HepG2 (cell line): ENCODE data around the gene CLEC16A. TPM values are rescaled to one million over a fixed set of nuclear protein-coding genes. Genes with fewer than 3 reads are reported as not detected.

ENCODE experiments used
- ATAD3A ChIP-seq: sonication (generic); formaldehyde crosslinking; IDR thresholded peaks from 2 replicates; pipeline ENCODE4 v1.4.0; 2020; ENCODE audit warnings: missing genetic modification reagents
- CCDC6 ChIP-seq: sonication (generic); formaldehyde crosslinking; IDR thresholded peaks from 2 replicates; pipeline ENCODE4 v1.8.1; 2022; ENCODE audit warnings: mild to moderate bottlenecking, missing genetic modification reagents, moderate library complexity
- EED ChIP-seq: sonication (generic); formaldehyde crosslinking; IDR thresholded peaks from 2 replicates; pipeline ENCODE4 v1.5.0; 2020; ENCODE audit warnings: mild to moderate bottlenecking, missing genetic modification reagents
- HINFP ChIP-seq: sonication (generic); formaldehyde crosslinking; IDR thresholded peaks from 2 replicates; pipeline ENCODE4 v1.4.0; 2020; ENCODE audit warnings: low read depth, mild to moderate bottlenecking, missing genetic modification reagents
- HOXA3 ChIP-seq: sonication (generic); formaldehyde crosslinking; IDR thresholded peaks from 2 replicates; pipeline ENCODE4 v1.5.0; 2020; ENCODE audit warnings: missing genetic modification reagents
- KDM5A ChIP-seq: fragments of 200-600 bp; sonication (generic); IDR thresholded peaks from 2 replicates; pipeline ENCODE4 v1.7.0; 2018; ENCODE audit warnings: antibody characterized with exemption, mild to moderate bottlenecking, low read length, borderline replicate concordance
- MIER3 ChIP-seq: IDR thresholded peaks from 2 replicates; pipeline ENCODE4 v1.6.1; 2016; ENCODE audit warnings: missing compliant biosample characterization, borderline replicate concordance
- REPIN1 ChIP-seq: sonication (generic); formaldehyde crosslinking; IDR thresholded peaks from 2 replicates; pipeline ENCODE4 v1.8.0; 2022; ENCODE audit warnings: missing genetic modification reagents, low read depth, mild to moderate bottlenecking, borderline replicate concordance
- SRF ChIP-seq: IDR thresholded peaks from 2 replicates; pipeline ENCODE4 v1.6.1; 2011; ENCODE audit warnings: mild to moderate bottlenecking, low read depth, low read length, moderate library complexity
- TFDP1 ChIP-seq: IDR thresholded peaks from 2 replicates; pipeline ENCODE4 v1.6.1; 2016; ENCODE audit warnings: missing compliant biosample characterization, missing genetic modification reagents, borderline replicate concordance
- TFDP2 ChIP-seq: sonication (generic); formaldehyde crosslinking; IDR thresholded peaks from 2 replicates; pipeline ENCODE4 v1.4.0; 2020; ENCODE audit warnings: missing genetic modification reagents
- ZNF20 ChIP-seq: sonication (generic); formaldehyde crosslinking; IDR thresholded peaks from 2 replicates; pipeline ENCODE4 v1.4.0; 2020; ENCODE audit warnings: mild to moderate bottlenecking, moderate library complexity, missing genetic modification reagents
- ZNF280B ChIP-seq: sonication (generic); formaldehyde crosslinking; IDR thresholded peaks from 2 replicates; pipeline ENCODE4 v1.5.0; 2020; ENCODE audit warnings: missing genetic modification reagents, mild to moderate bottlenecking, borderline replicate concordance
- ZNF768 ChIP-seq: sonication (generic); formaldehyde crosslinking; IDR thresholded peaks from 2 replicates; pipeline ENCODE4 v1.4.0; 2020; ENCODE audit warnings: missing genetic modification reagents
- ZNF770 ChIP-seq: sonication (generic); formaldehyde crosslinking; IDR thresholded peaks from 2 replicates; pipeline ENCODE4 v1.5.0; 2020; ENCODE audit warnings: mild to moderate bottlenecking, missing genetic modification reagents
- polyA plus RNA-seq, 8 experiments: library from polyadenylated mRNA; depleted of rRNA in 3 of 8; stranded (reverse) in 7 of 8; unstranded in 1 of 8; fragments of >200 nt; fragmentation: Illumina TruSeq in 4 of 8; extraction: Trizol in 4 of 8; gene quantifications; 2 replicates each; pipeline versions ENCODE4 v1.2.1 to v1.2.3, GENCODE V29; 2011 to 2016; ENCODE audit warnings: low read depth in 4 of 8, missing spikeins in 1 of 8, mixed read lengths in 1 of 8; ENCODE audit not compliant: insufficient read depth in 1 of 8
- total RNA-seq, 5 experiments: library from RNA; depleted of rRNA; stranded (reverse); fragments of >200 nt; fragmentation: Illumina TruSeq; extraction: Trizol; gene quantifications; 2 replicates each; pipeline ENCODE4 v1.2.3, GENCODE V29; 2016; ENCODE audit warnings: low read depth in 1 of 5
- TF ChIP-seq, protein P1 (sequence below): sonication (generic); formaldehyde crosslinking; IDR thresholded peaks from 2 replicates; pipeline ENCODE4 v1.8.0; 2022; ENCODE audit warnings: low read depth, missing genetic modification reagents
- TF ChIP-seq, protein P2 (sequence below): sonication (generic); formaldehyde crosslinking; IDR thresholded peaks from 2 replicates; pipeline ENCODE4 v1.5.1; 2020; ENCODE audit warnings: mild to moderate bottlenecking, moderate library complexity, missing genetic modification reagents

CLEC16A gene
- total and polyA plus RNA-seq, 2 of the 13 experiments (the other 11 are each of a cell fraction or from before 2014, with no cell fraction given) = 8.5 to 10.3 TPM

- TF ChIP-seq, protein P1, sequence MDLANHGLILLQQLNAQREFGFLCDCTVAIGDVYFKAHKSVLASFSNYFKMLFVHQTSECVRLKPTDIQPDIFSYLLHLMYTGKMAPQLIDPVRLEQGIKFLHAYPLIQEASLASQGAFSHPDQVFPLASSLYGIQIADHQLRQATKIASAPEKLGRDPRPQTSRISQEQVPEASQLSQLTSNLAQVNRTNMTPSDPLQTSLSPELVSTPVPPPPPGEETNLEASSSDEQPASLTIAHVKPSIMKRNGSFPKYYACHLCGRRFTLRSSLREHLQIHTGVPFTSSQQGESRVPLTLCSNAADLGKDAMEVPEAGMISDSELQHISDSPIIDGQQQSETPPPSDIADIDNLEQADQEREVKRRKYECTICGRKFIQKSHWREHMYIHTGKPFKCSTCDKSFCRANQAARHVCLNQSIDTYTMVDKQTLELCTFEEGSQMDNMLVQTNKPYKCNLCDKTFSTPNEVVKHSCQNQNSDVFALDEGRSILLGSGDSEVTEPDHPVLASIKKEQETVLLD (CRISPR knock-in tag) = 0 out of 2 replicates have a peak, but pooled peaks have one; percentile 28
- TF ChIP-seq HOXA3 (peak; percentile 52), ZNF280B (CRISPR knock-in tag) (peak; percentile 79), ATAD3A (CRISPR knock-in tag) (no peak), KDM5A (0 out of 2 replicates have a peak, but pooled peaks have one; percentile 15), REPIN1 (CRISPR knock-in tag) (no peak), SRF (no peak), ZNF20 (no peak), MIER3 (no peak), CCDC6 (CRISPR knock-in tag) (no peak), HINFP (CRISPR knock-in tag) (0 out of 2 replicates have a peak, but pooled peaks have one; percentile 49), ZNF768 (peak; percentile 61), ZNF770 (CRISPR knock-in tag) (no peak), TFDP1 (CRISPR knock-in tag) (peak; percentile 60; the same call in 1 of the 2 replicates), TFDP2 (CRISPR knock-in tag) (0 out of 2 replicates have a peak, but pooled peaks have one; percentile 12), EED (CRISPR knock-in tag) (no peak)
- TF ChIP-seq, protein P2, sequence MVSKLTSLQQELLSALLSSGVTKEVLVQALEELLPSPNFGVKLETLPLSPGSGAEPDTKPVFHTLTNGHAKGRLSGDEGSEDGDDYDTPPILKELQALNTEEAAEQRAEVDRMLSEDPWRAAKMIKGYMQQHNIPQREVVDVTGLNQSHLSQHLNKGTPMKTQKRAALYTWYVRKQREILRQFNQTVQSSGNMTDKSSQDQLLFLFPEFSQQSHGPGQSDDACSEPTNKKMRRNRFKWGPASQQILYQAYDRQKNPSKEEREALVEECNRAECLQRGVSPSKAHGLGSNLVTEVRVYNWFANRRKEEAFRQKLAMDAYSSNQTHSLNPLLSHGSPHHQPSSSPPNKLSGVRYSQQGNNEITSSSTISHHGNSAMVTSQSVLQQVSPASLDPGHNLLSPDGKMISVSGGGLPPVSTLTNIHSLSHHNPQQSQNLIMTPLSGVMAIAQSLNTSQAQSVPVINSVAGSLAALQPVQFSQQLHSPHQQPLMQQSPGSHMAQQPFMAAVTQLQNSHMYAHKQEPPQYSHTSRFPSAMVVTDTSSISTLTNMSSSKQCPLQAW (CRISPR knock-in tag) = peak; percentile 17; the same call in 1 of the 2 replicates
Observed at GRCh38 chr16:10941127-10941933, 3.0 kb upstream of the CLEC16A start (continued).
